Left ventricle myocardium inferior (tissue), 1 donor: ENCODE results near the gene CPA4. TPM values are rescaled to one million over a fixed set of nuclear protein-coding genes. Genes with fewer than 3 reads are reported as not detected.

ENCODE experiments used
- DNase-seq: peaks from one replicate; pipeline ENCODE4 v3.0.0-alpha.2; 2020
- H3K27ac ChIP-seq: fragments of 200-600 bp; replicated peaks from 2 replicates; pipeline ENCODE4 v1.8.0; 2021
- H3K27me3 ChIP-seq: fragments of 200-600 bp; 2 replicates; pipeline ENCODE4 v1.8.0; 2021; ENCODE audit warnings: low read depth
- H3K36me3 ChIP-seq: fragments of 200-600 bp; 2 replicates; pipeline ENCODE4 v1.8.0; 2021
- H3K4me1 ChIP-seq: fragments of 200-600 bp; 2 replicates; pipeline ENCODE4 v1.8.0; 2021
- H3K4me3 ChIP-seq: fragments of 200-600 bp; 2 replicates; pipeline ENCODE4 v1.8.0; 2021; ENCODE audit warnings: mild to moderate bottlenecking, moderate library complexity
- H3K9me3 ChIP-seq: fragments of 200-600 bp; replicated peaks from 2 replicates; pipeline ENCODE4 v1.8.0; 2021
- CTCF ChIP-seq: fragments of 200-600 bp; IDR thresholded peaks from 2 replicates; pipeline ENCODE4 v1.8.0; 2021; ENCODE audit warnings: antibody characterized with exemption, mild to moderate bottlenecking, borderline replicate concordance
- intact Hi-C: fragments of 100-400 bp; cut with micrococcal nuclease; formaldehyde crosslinking; loops from one replicate; pipeline ENCODE4 v1.11.0; 2022
- total RNA-seq: library from RNA; stranded (reverse); fragmentation: NEBNext Ultra II Directional; extraction: Animal tissue kit (Norgen Biotek cat#: 25700); gene quantifications from one replicate; pipeline ENCODE4 v1.2.1, GENCODE V29; 2021
- donor health status: DM: no; HTN: yes; CAD: no; lungs with severe emphysema.

The CPA4 gene
- total RNA-seq, 1 donor from 2014 or later = not detected

GRCh38 chr7:130367836-130368746, 75.1 kb downstream of the CPA4 start:
- Histone ChIP-seq H3K27ac (no peak overlapping the region), H3K4me3 (no peak overlapping the region), H3K36me3 (no peaks in the 10 kb centered on the region), H3K4me1 (peaks cover 28% of the 10 kb centered on the region), H3K27me3 (no peaks in the 10 kb centered on the region), H3K9me3 (no peaks in the 10 kb centered on the region)
- no peak for DNase-seq
- no peak for TF ChIP-seq CTCF
- intact Hi-C loops = no loop called here

GRCh38 chr7:130369110-130369711, 76.2 kb downstream of the CPA4 start:
- no peak for TF ChIP-seq CTCF
- Histone ChIP-seq H3K4me1 (peaks cover 34% of the 10 kb centered on the region), H3K36me3 (no peaks in the 10 kb centered on the region), H3K27me3 (no peaks in the 10 kb centered on the region), H3K9me3 (no peaks in the 10 kb centered on the region), H3K27ac (peak overlapping the region; percentile 8), H3K4me3 (no peak overlapping the region)
- intact Hi-C loops = no loop called here
- no peak for DNase-seq

DNA sequence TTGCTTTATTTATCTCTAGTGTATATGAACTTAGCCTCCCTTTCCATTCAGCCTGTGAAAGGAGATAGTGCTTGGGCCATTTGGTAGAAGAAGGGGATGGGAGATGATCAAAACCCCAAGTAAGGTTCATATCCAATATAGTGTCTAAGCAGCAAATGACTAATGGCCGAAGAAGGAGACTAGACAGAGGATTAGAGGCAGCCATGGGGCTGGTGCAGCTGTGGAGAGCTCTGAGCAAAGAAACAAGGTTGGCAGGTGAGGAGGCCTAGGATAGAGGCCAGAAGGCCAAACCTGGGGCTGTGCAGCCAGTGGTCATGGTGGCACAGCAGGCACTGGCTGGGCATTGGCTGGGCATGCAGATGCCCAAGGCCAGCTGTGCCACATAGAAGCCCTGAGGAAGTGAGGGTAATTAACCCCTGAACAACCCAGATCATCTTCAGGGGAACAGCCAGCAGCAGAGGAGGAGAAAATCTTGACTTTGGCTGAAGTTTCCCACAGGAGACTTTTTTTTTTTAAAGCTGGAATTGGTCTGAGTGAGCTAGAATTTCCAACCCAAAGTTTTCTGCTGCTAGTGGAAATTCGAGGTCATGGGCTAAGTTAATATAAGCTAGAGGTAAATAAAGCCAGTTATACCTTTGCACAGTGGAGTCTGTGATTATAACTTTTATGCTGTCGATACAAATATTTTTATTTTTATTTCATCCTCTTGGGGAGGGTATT, 77.0 kb downstream of the CPA4 start:
- no peak for DNase-seq
- Histone ChIP-seq H3K27me3 (no peaks in the 10 kb centered on the region), H3K36me3 (no peaks in the 10 kb centered on the region), H3K4me3 (no peak overlapping the region), H3K4me1 (peaks cover 34% of the 10 kb centered on the region), H3K9me3 (no peaks in the 10 kb centered on the region), H3K27ac (no peak overlapping the region)
- TF ChIP-seq CTCF = no peak
- intact Hi-C loops = no loop called here

DNA sequence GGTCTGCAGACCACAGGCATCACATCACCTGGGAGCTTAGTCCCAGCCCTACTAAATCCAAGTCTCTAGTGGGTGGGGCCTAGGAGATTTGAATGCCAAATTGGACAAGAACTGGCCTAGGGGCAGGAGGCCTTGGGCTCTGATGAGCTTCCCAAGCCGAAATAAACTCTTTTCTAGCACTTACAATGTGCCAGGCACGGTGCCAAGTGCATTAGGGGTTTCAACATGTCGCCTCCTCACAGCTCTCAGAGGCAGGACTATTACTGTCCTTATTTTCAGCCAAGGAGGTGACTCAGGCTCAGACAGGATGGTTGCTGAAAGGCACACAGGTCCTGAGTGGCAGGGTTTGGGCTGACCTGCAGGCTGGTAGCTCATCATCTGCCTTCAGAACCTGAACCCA, 78.1 kb downstream of the CPA4 start:
- no peak overlapping the region for H3K27ac ChIP-seq
- no peaks in the 10 kb centered on the region for H3K36me3 ChIP-seq
- no peak overlapping the region for H3K4me3 ChIP-seq
- no peaks in the 10 kb centered on the region for H3K27me3 ChIP-seq
- peaks cover 2% of the 10 kb centered on the region for H3K9me3 ChIP-seq
- no peak for TF ChIP-seq CTCF
- intact Hi-C loops = no loop called here
- peaks cover 34% of the 10 kb centered on the region for H3K4me1 ChIP-seq
- DNase-seq = no peak

DNA sequence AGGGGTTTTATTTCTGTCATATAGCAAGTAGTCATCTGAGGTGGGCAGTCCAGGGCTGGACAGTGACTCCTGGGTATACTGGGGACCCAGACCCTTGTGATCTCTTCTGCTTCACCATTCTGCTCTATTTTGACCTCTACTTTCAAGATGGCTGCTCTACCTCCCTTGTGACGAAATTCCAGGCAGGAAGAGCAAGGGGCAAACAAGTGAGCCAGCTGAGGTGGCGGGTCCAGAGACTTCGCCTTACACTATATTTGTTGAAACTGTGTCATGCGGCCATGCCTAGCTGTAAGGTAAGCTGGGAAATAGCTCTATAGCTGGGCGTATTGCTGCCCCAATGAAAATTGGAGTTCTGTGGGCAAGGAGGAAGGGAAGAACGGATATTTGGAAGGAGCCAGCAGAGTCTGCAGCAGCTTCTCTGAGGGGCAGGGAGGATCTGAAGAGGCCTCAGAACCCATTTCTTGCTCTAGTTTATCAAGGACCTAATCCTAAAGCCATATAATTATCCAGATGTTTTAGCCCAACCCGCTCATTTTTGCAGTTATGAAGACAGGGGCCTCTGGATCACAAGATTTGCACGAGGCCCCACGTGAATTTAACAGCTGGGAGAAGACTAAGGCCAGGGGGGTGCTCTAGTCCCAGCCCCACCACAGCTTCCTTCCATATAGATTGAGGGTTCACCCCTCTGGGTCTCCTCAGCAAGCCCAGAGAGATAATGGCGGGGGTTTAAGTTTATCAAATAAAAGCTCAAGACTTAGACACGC, 79.6 kb downstream of the CPA4 start:
- Histone ChIP-seq H3K9me3 (peaks cover 10% of the 10 kb centered on the region), H3K27ac (peak overlapping the region; percentile 87), H3K4me1 (peaks cover 34% of the 10 kb centered on the region), H3K36me3 (no peaks in the 10 kb centered on the region), H3K27me3 (no peaks in the 10 kb centered on the region), H3K4me3 (no peak overlapping the region)
- intact Hi-C loops = no loop called here
- DNase-seq = no peak
- TF ChIP-seq CTCF = no peak
